ENCODE data around the gene OSBPL7. TPM values are rescaled to one million over a fixed set of nuclear protein-coding genes. Genes with fewer than 3 reads are reported as not detected.

The OSBPL7 gene
- total RNA-seq, 4 donors from 2014 or later = 2.2 to 4.1 (median 3.8) TPM

- Histone ChIP-seq H3K4me1 (peaks cover 0 to 30% (median 17%) of the 10 kb centered on the region in 3 donors), H3K27ac (no peak overlapping the region), H3K27me3 (no peaks in the 10 kb centered on the region), H3K36me3 (peaks cover 0 to 44% of the 10 kb centered on the region in 2 donors), H3K9me3 (no peaks in the 10 kb centered on the region), H3K4me3 (no peak overlapping the region)
- 73 to 82% methylated on average over 3 of the region's 3 CpGs for WGBS, 2 donors (ENCODE audit: low coverage in 1 of 2)
- no peak for ATAC-seq
- TF ChIP-seq POLR2A (IDR thresholded peaks at IDR 0.05) = no peak
- TF ChIP-seq POLR2AphosphoS5 (IDR thresholded peaks at IDR 0.05) = no peak
- TF ChIP-seq CTCF (IDR thresholded peaks at IDR 0.05) = no peak
- no peak for TF ChIP-seq EP300 (IDR thresholded peaks at IDR 0.05)
Observed at GRCh38 chr17:47829870-47830269, 8.3 kb upstream of the OSBPL7 start.

DNA sequence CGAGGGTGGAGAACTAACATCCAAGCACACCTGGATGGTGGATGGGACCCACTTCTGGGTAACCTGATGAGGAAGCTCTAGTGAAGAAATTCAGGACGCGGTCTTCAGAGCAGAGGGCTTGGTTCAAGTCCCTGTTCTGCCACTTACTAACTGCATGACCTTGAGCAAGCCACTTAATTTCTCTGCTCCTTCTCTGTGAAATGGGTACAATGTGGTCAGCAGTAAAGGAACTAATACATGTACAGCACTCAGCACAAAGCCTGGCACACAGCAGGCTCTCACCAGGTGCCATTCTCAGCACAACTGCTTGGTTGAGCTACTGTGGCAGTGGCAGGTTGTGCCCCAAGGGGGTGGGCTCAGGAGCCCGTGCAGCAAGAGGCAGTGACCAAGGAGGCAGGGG, 1.9 kb upstream of the OSBPL7 start:
- WGBS, 2 donors (ENCODE audit: low coverage in 1 of 2) = 67 to 90% methylated on average over 2 to 4 of the region's 4 CpGs
- no peak for ATAC-seq
- no peak for TF ChIP-seq POLR2A (IDR thresholded peaks at IDR 0.05)
- no peak for TF ChIP-seq POLR2AphosphoS5 (IDR thresholded peaks at IDR 0.05)
- no peak for TF ChIP-seq EP300 (IDR thresholded peaks at IDR 0.05)
- TF ChIP-seq CTCF (IDR thresholded peaks at IDR 0.05) = no peak
- Histone ChIP-seq H3K4me1 (peaks cover 0 to 30% (median 3%) of the 10 kb centered on the region in 3 donors), H3K36me3 (peaks cover 0 to 75% of the 10 kb centered on the region in 2 donors), H3K27me3 (no peaks in the 10 kb centered on the region), H3K4me3 (no peak overlapping the region), H3K9me3 (no peaks in the 10 kb centered on the region), H3K27ac (no peak overlapping the region)

DNA sequence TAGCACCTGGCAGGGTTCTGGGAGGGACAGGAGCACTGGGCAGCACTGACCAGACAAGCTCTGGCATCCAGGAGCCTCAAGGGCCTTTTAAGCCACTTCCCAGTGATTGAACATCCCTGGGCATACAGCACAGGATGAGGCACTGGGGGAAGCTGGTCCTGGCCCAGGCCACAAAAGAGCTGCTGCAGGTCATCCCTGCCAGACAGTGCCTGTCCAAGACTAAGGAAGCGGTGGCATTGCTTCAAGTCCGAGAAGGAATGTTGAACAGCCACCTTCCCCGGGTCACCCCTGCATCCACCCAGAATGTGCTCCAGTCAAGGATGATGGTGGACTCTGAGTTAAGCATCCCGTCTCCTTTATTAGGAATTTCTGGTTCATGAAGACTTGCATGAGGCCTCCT, 1.2 kb upstream of the OSBPL7 start:
- no peak for ATAC-seq
- Histone ChIP-seq H3K27me3 (no peaks in the 10 kb centered on the region), H3K36me3 (peaks cover 0 to 75% of the 10 kb centered on the region in 2 donors), H3K27ac (no peak overlapping the region), H3K4me1 (peaks cover 0 to 30% (median 3%) of the 10 kb centered on the region in 3 donors), H3K9me3 (no peaks in the 10 kb centered on the region), H3K4me3 (no peak overlapping the region)
- 74% methylated on average over 2 of the region's 4 CpGs; no CpG with 5 or more reads in 1 of the 2 donors for WGBS, 2 donors (ENCODE audit: low coverage in 1 of 2)
- TF ChIP-seq POLR2A (IDR thresholded peaks at IDR 0.05) (no peak), CTCF (IDR thresholded peaks at IDR 0.05) (no peak), POLR2AphosphoS5 (IDR thresholded peaks at IDR 0.05) (no peak), EP300 (IDR thresholded peaks at IDR 0.05) (no peak)

DNA sequence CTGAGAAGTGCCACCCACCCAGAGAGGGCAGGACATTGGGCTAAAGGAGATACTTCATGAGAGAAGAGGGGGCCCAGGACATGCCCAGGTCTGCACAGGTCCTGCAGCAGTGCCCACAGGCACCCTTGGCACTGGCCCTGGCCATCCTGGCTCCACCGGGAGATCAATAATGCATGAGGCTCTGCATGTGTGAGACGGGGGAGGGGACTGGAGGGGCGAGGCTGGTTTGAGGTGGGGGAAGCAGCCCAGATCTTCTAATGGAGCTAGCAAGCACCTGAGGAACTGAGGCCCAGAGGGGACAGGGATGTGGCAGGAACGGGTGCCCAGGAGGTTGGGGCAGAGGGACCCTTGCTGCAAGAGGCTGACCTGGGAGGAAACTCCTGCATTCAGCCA, 567 bp downstream of the OSBPL7 start:
- Histone ChIP-seq H3K4me3 (peak overlapping the region; percentile 39 to 60), H3K36me3 (peaks cover 0 to 75% of the 10 kb centered on the region in 2 donors), H3K27me3 (no peaks in the 10 kb centered on the region), H3K9me3 (no peaks in the 10 kb centered on the region), H3K27ac (peak overlapping the region in 3 of 4 donors; percentile 5 to 60 (median 50)), H3K4me1 (peaks cover 0 to 30% (median 3%) of the 10 kb centered on the region in 3 donors)
- no peak for ATAC-seq
- no peak for TF ChIP-seq POLR2AphosphoS5 (IDR thresholded peaks at IDR 0.05)
- no peak for TF ChIP-seq POLR2A (IDR thresholded peaks at IDR 0.05)
- TF ChIP-seq CTCF (IDR thresholded peaks at IDR 0.05) = no peak
- TF ChIP-seq EP300 (IDR thresholded peaks at IDR 0.05) = no peak
- 0% methylated on average over 1 of the region's 4 CpGs; no CpG with 5 or more reads in 1 of the 2 donors for whole genome bisulfite sequencing, 2 donors (ENCODE audit: low coverage in 1 of 2)

DNA sequence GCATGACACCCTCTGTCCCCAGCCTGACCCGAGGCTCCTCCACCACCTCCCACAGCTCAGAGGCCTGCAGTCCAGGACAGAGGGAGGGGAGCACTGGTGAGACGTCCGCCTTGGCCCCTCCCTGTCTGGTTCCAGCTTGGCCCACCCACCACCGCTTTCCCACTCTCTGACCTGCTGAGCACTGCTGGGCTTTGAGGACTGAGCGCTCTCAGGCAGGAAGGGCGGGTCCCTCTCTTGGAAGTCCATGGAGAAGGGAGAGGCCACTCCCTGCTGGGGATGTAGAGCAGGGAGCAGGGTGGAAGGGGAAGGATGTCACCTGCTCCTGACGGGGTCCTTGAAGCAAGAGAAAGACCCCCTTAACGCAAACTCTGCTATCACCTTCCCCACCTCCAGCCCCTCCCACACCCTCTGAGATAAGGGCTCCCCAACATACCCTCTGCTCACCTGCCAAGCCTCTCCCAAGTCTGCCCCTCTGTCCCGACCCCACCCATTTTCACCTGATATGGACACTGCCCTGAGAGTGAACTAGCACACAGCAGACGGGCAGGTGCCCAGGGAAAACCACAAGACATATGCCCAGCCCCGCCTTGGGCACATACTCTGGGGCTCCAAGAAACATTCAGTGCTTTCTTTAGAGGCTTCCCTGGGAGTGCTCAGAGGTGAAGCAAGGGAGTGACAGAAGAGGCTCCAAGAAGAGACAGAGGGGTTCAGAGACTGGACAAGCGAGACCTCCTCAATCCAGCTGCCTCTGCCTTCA, 1.4 kb downstream of the OSBPL7 start:
- H3K36me3 ChIP-seq = peaks cover 0 to 75% of the 10 kb centered on the region in 2 donors

More for the DNA sequence above, 1.4 kb downstream of the OSBPL7 start:
- Histone ChIP-seq H3K4me3 (no peak overlapping the region), H3K4me1 (peaks cover 0 to 30% (median 3%) of the 10 kb centered on the region in 3 donors), H3K27ac (no peak overlapping the region), H3K9me3 (no peaks in the 10 kb centered on the region), H3K27me3 (no peaks in the 10 kb centered on the region)
- WGBS, 2 donors (ENCODE audit: low coverage in 1 of 2) = 85 to 100% methylated on average over 3 to 4 of the region's 12 CpGs
- no peak for ATAC-seq
- TF ChIP-seq EP300 (IDR thresholded peaks at IDR 0.05) = no peak
- TF ChIP-seq POLR2AphosphoS5 (IDR thresholded peaks at IDR 0.05) = no peak
- no peak for TF ChIP-seq CTCF (IDR thresholded peaks at IDR 0.05)
- TF ChIP-seq POLR2A (IDR thresholded peaks at IDR 0.05) = no peak

Measured in gastroesophageal sphincter (tissue), 4 donors.